ENCODE measurements around the gene SBF2.

SBF2 gene

DNA sequence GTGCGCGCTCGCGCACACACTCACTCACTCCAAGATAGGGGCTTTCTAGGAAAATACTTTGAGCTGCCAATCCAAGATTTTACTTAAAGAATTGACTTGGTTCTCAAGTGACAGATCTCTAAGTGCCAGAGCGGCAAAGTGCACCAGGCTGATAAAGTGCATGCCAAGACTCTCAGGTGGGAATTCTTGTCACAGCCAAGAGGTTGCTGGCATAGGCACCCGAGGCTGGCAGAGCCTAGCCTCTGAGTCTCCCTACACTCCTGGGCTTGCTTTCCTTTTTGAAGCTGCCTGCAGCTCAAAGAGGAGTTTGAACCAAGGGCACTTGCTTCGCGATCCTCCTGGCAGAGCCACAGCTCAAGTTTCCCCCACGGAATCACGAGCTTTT lies 8.3 kb upstream of the SBF2 start:
- DNase-seq (ENCODE audit: low read depth) = no peak

DNA sequence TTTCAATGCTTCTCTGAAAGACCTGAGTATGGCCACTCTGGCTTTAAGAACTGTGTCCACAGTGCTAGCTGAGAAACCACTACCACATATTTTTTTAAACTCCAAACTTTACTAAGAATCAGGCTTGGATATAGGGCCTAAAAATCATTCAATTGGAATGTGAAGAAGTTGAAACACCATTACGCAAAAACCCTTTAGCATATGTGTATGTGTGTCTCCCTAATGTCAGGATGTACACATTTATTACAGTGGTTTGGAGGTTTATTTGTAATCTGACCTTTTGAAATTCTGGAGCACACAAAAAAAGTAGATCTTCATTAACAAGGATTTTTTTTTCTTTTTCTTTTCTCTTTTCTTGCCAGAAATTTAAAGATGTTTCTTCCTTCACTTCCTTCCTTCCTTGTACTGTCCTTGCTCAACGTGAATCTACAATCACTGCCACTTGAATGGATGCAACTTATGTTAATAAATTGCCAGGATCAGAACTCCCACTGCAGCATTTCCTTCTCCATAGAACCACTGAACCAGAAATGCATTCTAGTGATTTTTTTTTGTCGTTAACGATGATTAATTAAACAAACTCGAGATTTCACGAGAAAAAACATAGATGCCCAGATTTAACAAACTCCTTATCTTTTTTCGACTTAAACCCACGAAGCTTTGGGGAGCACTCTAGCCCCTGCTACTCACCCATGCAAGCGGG lies 7.8 kb upstream of the SBF2 start:
- no peak for DNase-seq (ENCODE audit: low read depth)

DNA sequence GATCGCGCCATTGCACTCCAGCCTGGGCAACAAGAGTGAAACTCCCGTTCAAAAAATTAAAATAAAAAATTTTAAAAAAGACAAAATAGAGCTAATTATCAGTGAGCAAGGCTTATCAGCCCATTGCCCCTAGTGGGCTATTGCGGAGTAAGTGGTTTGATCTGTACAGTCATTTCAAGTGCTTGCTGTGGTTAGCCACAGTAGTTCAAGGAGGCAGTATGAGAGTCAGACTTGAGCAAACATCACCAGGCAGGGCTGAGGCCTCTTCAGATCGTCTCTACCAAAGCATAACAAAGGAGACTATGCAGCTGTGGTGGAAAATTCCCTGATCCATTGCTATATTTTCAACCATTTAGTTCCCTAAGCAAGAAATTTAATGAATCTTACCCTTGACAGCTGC lies 4.3 kb upstream of the SBF2 start:
- DNase-seq (ENCODE audit: low read depth) = no peak

DNA sequence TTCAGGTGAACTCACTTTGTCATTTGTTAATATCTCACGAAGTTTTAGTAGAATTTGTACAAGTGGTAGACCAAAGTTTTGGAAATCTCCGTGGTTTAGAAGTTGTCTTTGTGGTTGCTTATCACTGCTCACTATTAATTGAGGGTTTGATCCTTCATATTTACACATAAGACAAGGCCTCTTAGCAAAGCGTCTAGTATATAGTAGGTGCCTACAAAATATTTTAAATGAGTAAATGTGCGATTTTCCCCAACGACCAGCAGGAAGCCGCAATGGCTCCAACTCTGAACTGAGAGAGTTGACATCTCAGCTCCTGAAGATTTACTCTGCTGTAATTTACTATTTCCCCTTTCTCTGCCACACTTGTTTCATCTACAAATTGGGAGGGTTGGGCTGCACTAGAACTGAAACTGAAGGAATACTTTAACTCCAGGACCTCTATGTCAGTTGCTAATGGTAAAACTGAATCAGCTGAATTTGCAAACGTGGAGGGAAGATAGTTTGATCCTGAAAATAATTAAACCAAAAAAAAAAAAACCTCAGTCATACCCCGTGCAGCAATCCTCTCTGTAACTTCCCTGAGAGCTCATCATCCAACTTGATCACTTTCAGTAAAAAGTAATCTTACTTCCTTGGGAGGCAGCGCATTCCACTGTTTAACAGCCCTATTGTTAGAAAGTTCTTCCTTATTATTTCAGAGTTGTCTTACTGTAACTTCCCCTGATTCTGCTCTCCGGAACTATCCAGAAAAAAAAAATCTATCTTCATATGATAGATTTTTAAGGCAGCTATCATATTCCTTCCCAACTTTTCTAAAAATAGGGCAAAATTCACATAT lies 1.3 kb upstream of the SBF2 start:
- DNase-seq (ENCODE audit: low read depth) = no peak

DNA sequence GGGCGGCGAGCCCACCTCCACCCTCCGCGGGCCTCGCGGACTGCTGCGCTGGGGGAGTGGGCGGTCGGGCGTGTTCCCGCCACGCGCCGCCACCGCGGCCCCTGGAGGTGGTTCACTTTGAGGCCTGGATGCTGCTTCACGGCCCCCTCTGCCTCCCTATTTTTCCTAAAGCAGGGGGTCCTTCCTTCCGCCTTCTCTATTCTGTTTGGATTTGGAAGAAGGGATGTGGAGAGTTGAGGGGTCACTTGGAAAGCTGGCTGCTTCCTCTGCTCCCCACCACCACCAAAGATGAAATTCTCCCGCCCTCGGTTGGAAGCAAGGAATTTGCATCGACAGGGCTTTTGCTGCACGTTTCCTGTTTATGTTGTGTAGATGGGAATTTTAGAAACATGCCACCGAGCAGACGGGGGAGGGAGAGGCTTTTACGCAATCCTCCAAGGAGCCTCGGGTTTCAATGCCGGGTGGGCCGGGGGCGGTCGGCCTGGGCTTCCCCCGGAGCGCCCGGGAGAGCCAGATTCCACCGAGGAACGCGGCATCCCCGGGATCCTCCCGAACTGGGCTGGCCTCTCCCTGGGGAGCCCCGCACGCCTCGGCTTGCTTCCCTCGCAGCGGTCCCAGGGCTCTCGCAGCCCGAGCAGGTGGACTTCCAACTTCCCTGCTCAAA lies 403 bp upstream of the SBF2 start:
- no peak for DNase-seq (ENCODE audit: low read depth)

DNA sequence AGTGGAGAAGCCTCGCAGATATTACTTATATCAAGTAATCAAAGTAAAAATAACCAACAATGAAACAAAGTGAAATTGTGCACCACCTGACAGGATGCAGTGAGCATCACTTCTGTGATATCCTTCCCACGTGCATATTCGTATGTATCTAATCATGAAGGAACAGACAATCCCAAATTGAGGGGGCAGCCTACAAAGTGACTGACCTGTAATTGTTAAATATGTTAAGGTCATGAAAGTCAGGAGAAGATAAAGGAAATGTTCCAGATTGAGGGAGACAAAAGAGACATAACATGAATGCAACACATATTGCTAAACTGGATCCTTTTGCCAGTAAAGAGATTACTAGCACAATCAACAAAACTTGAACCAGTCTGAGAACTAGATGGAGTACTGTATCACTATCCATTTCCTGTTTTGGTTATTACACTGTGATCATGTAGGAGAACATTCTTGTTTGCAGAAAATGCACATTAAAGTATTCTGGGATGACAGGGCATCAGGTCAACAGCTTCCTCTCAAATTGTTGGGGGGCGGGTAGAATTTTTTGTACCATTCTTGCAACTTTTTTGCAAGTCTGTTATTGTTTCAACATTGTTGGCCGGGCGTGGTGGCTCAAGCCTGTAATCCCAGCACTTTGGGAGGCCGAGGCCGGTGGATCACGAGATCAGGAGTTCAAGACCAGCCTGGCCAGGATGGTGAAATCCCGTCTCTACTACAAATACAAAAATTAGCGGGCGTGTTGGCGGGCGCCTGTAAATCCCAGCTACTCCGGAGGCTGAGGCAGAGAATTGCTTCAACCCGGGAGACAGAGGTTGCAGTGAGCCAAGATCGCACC lies 2.0 kb downstream of the SBF2 start:
- DNase-seq (ENCODE audit: low read depth) = no peak

DNA sequence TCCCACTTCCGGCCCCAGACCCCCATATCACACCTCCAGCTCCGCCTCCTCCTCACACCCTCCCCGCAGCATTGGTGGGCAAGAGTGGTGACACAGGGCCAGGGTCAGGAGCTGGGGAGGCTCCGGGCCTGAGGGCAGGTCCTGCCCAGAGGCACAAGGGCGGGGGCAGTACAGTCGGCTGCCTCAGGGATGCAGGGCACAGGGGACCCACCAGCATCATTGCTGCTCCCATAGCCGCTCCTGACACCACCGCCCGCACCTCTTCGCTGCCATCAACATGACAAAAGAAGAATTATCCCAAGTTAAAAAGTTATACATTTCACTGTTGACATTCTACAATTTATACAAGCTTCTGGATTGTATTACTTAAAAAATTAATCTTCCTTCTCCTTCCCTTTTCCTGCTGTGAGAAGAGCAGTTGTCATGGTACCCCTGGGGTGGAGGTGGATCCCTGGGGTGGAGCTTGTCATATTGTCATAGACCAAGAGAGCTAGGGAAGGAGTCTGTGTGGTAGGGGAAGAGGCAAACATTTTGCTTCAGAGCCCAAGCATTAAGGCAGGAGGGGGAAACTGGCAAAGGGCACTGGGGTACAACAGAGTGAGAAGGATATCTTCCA lies 4.1 kb downstream of the SBF2 start:
- DNase-seq (ENCODE audit: low read depth) = no peak

DNA sequence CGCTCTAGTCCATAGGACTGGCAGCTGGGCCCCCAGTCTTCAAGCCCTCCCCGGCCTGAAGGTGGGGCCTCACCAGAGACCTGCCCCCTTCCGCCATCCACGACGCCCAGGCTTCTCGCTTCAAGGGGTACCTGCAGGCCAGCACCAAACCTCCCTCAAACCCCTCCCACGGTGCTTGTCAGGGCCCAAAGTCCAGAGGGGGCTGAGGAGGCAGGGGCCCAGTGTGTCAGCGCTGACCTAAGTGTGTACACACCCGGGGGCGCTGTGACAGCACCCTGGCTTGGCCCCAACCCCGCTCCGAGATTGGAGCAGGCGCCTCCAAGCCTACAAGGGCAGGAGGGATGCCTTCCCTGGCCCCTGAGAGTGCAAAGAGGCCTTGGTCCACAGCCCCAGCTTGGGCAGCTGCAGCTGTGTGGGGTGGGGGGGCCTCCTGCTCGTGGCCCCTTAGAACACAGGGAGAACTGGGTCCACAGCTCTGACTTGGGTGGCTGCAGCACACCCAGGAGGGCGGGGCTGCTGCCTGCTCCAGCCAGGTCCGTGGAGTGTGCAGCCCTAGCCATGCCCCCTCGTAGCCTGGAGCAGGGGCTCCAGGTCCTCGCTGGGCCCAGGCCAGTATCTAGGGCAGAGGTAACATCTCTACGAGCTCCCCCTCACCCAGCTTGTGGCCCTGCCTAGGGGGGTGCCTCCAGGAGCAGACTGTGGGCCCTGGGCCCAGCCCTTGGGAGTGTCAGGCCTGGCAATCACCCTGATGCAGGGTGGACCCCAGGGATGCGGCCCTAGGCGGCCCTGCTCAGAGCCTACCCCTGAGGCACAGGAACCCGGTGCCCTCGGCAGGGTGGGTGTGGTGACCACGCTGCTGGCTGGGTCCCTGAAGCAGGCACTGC lies 4.9 kb downstream of the SBF2 start:
- DNase-seq (ENCODE audit: low read depth) = no peak

DNA sequence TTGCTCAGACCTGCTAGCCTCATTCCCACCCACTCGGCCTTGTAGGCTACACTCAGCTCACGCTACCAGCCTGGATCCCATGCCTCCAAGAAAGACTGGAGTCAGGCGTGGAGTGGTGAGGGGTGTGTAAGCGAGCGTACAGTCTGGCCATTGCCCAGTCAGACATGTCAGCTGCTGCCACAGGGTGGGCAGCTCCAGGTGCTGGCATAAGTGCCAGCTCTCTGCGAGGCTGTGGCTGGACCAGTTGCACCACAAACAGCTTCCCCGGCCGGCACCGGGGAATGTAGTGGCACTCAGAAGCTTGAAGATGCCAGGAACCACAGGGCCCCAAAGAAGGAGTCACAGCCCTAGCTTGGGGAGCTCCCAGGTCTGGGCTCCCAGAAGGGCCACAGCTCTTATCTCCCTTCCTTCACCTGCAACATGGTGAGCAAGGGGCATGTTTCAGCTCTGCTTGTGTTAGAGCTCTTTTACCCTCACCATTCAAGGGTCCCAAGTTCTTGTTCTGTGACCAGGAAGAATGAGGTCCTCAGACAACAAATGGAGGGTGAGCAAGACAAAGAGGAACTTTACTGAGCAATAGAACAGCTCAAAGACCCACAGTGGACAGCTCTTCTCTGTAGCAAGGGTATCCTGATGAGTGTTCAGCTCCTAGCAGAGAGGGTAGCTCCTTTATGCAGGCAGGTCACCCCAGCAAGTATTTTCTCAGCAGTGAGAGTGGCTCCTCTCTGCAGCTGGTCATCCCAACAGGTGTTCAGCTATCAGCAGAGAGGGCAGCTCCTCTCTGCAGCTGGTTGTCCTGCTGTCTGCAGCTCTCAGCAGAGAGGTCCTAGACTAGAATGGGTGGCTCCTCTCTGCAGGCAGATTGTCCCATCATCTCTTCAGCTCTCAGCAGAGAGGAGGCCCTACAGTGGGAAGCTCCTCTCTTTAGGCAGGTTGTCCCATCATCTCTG lies 6.0 kb downstream of the SBF2 start:
- no peak for DNase-seq (ENCODE audit: low read depth)

DNA sequence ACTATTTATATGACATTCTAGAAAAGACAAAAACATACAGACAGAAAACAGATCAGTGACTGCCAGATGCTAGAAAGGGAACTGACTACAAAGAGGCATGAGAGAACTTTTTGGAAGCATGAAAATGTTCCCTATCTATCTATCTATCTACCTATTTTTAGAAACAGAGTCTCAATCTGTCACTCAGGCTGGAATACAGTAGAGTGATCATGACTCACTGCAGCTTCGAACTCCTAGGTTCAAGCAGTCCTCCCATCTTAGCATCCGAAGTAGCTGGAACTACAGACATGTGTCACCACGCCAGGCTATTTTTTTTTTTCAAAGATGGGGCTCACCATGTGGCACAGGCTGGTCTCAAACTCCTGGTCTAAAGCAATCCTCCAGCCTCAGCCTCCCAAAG lies 6.9 kb downstream of the SBF2 start:
- DNase-seq (ENCODE audit: low read depth) = no peak

DNA sequence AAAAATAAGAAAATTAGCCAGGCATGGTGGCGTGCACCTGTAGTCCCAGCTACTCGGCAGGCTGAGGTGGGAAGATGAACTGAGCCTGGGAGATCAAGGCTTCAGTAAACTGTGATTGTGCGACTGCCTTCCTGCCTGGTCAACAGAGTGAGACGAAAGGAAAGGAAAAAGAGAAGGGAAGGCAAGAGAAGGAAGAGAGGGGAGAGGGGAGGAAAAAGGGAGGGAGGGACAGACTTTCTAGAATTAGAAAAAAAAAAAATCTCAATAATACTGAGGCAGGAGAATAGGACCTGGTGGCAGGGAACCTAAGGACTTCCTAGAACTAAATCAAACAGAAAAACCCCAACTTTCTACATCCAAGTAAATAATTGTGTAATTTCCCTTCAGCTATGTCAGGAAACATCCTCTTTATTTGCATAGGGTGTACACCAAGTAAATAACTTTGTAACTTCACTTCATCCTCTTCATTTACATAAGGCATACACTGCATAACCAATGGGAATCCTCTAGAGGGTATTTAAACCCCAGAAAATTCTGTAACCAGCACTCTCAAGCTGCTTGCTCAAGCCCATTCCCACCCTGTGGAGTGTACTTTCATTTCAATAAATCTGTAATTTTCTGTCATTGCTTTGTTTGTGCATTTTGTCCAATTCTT lies 8.7 kb downstream of the SBF2 start:
- DNase-seq (ENCODE audit: low read depth) = no peak

DNA sequence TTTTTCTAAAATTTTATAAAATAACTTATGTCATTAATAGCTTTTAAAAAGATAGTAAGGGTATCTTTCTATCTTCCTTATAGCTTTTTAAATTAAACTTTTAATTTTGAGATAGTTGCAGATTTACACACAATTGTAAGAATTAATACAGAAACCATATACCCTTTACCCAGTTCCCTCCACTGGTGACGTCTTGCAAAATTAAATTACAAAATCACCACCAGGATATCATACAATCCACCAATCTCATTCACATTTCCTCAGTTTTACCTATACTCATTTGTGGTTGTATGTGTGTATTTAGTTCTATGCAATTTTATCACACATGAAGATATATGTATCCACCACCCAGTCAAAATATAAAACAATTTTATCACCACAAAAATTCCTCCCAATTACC lies 10.0 kb downstream of the SBF2 start:
- no peak for DNase-seq (ENCODE audit: low read depth)

DNA sequence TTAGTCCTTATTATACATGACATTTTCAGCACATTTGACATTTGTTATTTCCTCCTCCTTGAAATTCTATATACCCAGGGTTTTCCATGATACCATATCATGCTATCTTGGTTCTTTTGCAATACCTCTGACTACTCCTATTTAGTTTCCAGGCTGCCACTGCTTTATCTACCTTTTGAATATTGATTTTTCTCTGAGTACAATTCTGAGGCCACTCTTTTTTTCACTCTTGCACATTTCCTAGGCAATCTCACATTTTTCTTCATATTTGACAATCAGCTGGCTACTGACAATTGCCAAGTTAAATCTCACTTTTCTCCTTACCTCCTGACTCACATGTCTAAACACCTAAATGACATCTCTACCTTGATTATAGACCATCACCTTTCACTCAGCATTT lies 11.9 kb downstream of the SBF2 start:
- DNase-seq (ENCODE audit: low read depth) = no peak

DNA sequence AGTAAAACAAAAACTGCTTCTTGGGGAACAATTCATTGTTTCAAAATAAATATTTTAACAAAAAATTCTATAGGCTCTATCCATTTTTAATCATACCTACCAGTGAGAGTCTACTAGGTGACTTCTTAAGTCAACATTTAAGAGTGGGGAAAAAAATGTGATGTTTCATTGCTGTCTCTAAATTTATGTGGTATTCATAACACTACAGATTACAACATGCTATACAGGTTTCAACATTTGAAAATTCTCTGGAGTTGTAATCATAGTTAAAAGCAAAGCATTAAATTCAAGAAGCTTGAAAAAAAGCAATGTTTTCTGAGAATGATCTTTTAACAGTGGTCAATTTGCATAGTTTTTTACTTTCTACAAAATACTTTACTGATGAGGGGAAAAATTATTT lies 18.3 kb downstream of the SBF2 start:
- no peak for DNase-seq (ENCODE audit: low read depth)

DNA sequence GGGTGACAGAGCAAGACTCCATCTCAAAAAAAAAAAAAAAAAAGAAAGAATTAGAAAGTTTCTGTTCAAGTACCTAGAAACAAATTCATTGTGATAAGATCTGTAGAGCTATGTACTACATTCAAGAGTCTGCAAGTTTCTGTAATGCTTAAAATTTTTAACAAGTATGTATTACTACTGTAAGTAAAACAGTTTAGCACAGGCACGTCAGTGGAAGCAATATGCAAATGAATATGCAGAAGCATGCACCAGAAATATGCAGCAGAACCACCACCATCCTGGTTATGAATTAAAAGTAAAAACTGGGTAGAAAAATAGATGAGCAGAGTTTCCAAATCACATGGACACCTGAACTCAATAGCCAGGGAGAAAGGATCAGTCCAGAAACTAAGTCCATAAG lies 19.3 kb downstream of the SBF2 start:
- DNase-seq (ENCODE audit: low read depth) = no peak

DNA sequence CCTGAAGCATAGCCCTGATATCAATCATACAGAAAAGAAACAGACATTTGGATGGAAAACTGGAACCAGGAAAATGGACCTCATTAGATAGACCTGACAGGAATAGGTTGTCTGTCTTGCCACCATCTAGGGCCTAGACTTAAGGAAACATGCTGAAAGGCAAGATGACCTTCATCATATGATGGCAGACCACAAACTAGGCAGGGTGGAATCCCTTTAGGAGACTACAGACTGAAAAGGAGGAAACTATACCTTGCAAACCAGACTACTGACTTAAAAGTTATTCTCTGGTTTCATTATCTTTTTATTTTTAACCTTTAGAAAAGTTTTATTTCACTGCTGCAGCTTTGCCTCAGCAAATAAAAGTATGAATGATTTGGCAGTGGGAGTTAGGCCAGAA lies 20.3 kb downstream of the SBF2 start:
- DNase-seq (ENCODE audit: low read depth) = no peak

DNA sequence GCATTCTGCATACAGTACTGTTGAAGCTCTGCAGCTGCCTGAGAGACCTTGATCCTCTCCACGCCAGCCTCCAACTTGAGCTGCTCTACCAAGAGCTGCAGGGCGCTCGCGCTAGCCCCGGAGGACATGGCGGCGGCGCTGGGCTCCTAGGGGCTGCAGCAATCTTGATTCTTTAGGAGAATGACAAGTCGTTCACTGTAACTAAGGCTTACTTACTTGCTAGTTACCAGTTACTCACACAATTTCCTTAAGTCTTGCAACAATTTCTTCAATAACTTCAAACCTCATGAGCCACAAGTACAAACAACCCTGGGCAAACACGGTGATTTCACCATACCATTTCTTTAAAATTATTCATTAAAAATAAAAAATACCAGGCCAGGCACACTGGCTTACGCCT lies 21.9 kb downstream of the SBF2 start:
- DNase-seq (ENCODE audit: low read depth) = no peak

DNA sequence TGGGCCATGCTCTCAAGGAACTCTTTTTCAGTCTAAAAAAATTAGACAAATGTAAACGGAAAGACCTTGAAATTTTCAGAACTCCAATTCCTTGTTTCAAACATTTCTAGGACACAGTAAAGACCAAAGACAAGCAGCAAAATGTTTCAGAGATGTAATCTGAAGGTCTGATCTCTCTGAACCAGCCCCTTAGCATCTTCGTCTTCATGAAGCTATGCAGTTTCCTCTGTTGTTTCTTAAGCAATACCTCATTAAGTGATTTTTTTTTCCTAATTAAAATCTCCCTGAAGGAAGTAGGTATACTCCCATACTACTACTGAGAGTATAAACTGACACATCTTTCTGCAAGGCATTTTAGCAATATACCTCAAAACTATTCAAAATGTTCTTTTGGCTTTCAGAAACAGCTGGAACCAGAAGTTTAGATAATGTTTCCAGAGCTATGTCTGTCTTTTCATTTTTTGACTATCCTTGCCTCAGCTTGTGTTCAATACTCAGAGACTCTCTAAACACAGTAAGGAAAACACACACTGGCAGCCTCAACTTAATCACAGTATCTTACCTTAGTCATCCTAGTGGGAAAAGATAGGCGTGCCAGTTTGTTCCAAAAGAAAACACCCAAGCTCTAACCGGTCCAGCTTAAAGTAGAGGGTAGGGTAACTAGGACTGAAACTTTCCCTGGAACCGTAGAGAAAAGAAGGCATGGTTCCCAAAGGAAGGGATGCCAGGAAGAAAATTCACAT lies 25.1 kb downstream of the SBF2 start:
- DNase-seq (ENCODE audit: low read depth) = no peak
